K562 (cell line): ENCODE data around the gene RNASE4. TPM values are rescaled to one million over a fixed set of nuclear protein-coding genes. Genes with fewer than 3 reads are reported as not detected.

Source experiments
- EGR1 ChIP-seq: fragments of 450-650 bp; conservative IDR thresholded peaks from 2 replicates; pipeline ENCODE4 v1.6.1; 2017; ENCODE audit warnings: mild to moderate bottlenecking
- EZH2 ChIP-seq: IDR thresholded peaks from 2 replicates; pipeline ENCODE4 v1.6.1; 2012; ENCODE audit warnings: low read depth, mild to moderate bottlenecking, inconsistent platforms, low read length, borderline replicate concordance
- FIP1L1 ChIP-seq: fragments of 200-400 bp; formaldehyde crosslinking; IDR thresholded peaks from 2 replicates; pipeline ENCODE4 v1.6.1; 2018; ENCODE audit warnings: mild to moderate bottlenecking, low read depth, low read length; ENCODE audit not compliant: poor library complexity, severe bottlenecking
- FOXJ3 ChIP-seq: sonication (generic); formaldehyde crosslinking; IDR thresholded peaks from 2 replicates; pipeline ENCODE4 v1.4.0; 2020; ENCODE audit warnings: mild to moderate bottlenecking, missing genetic modification reagents
- HES1 ChIP-seq: fragments of 450-650 bp; IDR thresholded peaks from 2 replicates; pipeline ENCODE4 v1.6.1; 2016; ENCODE audit warnings: low read depth, mild to moderate bottlenecking, moderate library complexity
- HEY1 ChIP-seq: fragments of 250-450 bp; sonication (Bioruptor Pico); IDR thresholded peaks from 2 replicates; pipeline ENCODE4 v1.5.0; 2020; ENCODE audit warnings: mild to moderate bottlenecking, moderate library complexity, borderline replicate concordance
- HNRNPH1 ChIP-seq: fragments of 200-400 bp; formaldehyde crosslinking; optimal IDR thresholded peaks from 2 replicates; pipeline ENCODE3; 2017; ENCODE audit warnings: low read depth, mild to moderate bottlenecking, low read length, moderate library complexity
- ILK ChIP-seq: fragments of 450-650 bp; IDR thresholded peaks from 2 replicates; pipeline ENCODE4 v1.6.1; 2016; ENCODE audit warnings: missing genetic modification characterization, low read depth, mild to moderate bottlenecking, missing compliant biosample characterization, moderate library complexity, borderline replicate concordance
- KAT8 ChIP-seq: fragments of 450-650 bp; IDR thresholded peaks from 2 replicates; pipeline ENCODE4 v1.6.1; 2016; ENCODE audit warnings: low read depth, mild to moderate bottlenecking
- MEIS2 ChIP-seq: fragments of 450-650 bp; IDR thresholded peaks from 2 replicates; pipeline ENCODE4 v1.6.1; 2014; ENCODE audit warnings: mild to moderate bottlenecking; ENCODE audit not compliant: partially characterized antibody
- MYBL2 ChIP-seq, 2 experiments: fragments of 450-650 bp in 1 of 2; sonication (generic) in 1 of 2; formaldehyde crosslinking in 1 of 2; IDR thresholded peaks; 2 replicates each; pipeline versions ENCODE4 v1.6.1 to v1.8.1; 2017 to 2022; ENCODE audit warnings: borderline replicate concordance in 1 of 2, inconsistent platforms in 1 of 2, low read depth in 1 of 2, mild to moderate bottlenecking in 1 of 2, missing genetic modification reagents in 1 of 2, moderate library complexity in 1 of 2
- MYC ChIP-seq, 2 experiments: fragments of 250-450 bp in 1 of 2; sonication (Bioruptor Pico) in 1 of 2; IDR thresholded peaks; 2 replicates each; pipeline versions ENCODE4 v1.5.1 to v1.6.1; 2012 to 2021; ENCODE audit warnings: low read depth in 2 of 2, borderline replicate concordance in 1 of 2, improper control_type of control experiment in 1 of 2, low read length in 1 of 2, mild to moderate bottlenecking in 1 of 2, moderate library complexity in 1 of 2
- NRF1 ChIP-seq, 2 experiments: fragments of 450-650 bp; IDR thresholded peaks in 1 of 2; conservative IDR thresholded peaks in 1 of 2; 2 replicates each; pipeline ENCODE4 v1.6.1; 2014; ENCODE audit warnings: mild to moderate bottlenecking in 2 of 2
- POLR2G ChIP-seq: fragments of 200-400 bp; formaldehyde crosslinking; IDR thresholded peaks from 2 replicates; pipeline ENCODE4 v1.6.1; 2017; ENCODE audit warnings: low read depth, mild to moderate bottlenecking, antibody characterized with exemption, low read length, moderate library complexity
- POU5F1 ChIP-seq: fragments of 150-350 bp; IDR thresholded peaks from 2 replicates; pipeline ENCODE4 v1.6.1; 2014; ENCODE audit warnings: borderline replicate concordance, low read length, low read depth, mild to moderate bottlenecking; ENCODE audit not compliant: partially characterized antibody
- PRPF4 ChIP-seq: fragments of 200-400 bp; formaldehyde crosslinking; IDR thresholded peaks from one replicate; pipeline ENCODE4 v1.6.1; 2017; ENCODE audit warnings: low read length, low read depth, mild to moderate bottlenecking; ENCODE audit not compliant: insufficient read depth, poor library complexity, severe bottlenecking
- SNIP1 ChIP-seq: fragments of 450-650 bp; IDR thresholded peaks from 2 replicates; pipeline ENCODE4 v1.7.1; 2017; ENCODE audit warnings: low read depth, mild to moderate bottlenecking
- SNRNP70 ChIP-seq: fragments of 200-400 bp; formaldehyde crosslinking; optimal IDR thresholded peaks from 2 replicates; pipeline ENCODE3; 2017; ENCODE audit warnings: low read depth, low read length
- TFE3 ChIP-seq: fragments of 450-650 bp; formaldehyde crosslinking; IDR thresholded peaks from 2 replicates; pipeline ENCODE4 v1.4.0; 2020; ENCODE audit warnings: mild to moderate bottlenecking, mixed read lengths
- U2AF2 ChIP-seq: fragments of 200-400 bp; formaldehyde crosslinking; optimal IDR thresholded peaks from 2 replicates; pipeline ENCODE3; 2017; ENCODE audit warnings: low read depth, mild to moderate bottlenecking, low read length
- VEZF1 ChIP-seq: fragments of 200-800 bp; sonication (Bioruptor generic); IDR thresholded peaks from 2 replicates; pipeline ENCODE4 v1.6.1; 2017; ENCODE audit warnings: missing genetic modification characterization, missing compliant biosample characterization
- WHSC1 ChIP-seq: IDR thresholded peaks from one replicate; pipeline ENCODE4 v1.6.1; 2012; ENCODE audit warnings: low read length, control low read depth, inconsistent platforms
- ZFX ChIP-seq: sonication (generic); formaldehyde crosslinking; IDR thresholded peaks from 2 replicates; pipeline ENCODE4 v1.8.0; 2022; ENCODE audit warnings: mild to moderate bottlenecking, missing genetic modification reagents, moderate library complexity
- ZNF316 ChIP-seq: fragments of 450-650 bp; IDR thresholded peaks from 2 replicates; pipeline ENCODE4 v1.6.1; 2016
- ZNF57 ChIP-seq: fragments of 450-650 bp; formaldehyde crosslinking; IDR thresholded peaks from 2 replicates; pipeline ENCODE4 v1.4.0; 2020; ENCODE audit warnings: mild to moderate bottlenecking, moderate library complexity
- polyA plus RNA-seq, 8 experiments: library from polyadenylated mRNA; depleted of rRNA in 4 of 8; stranded (reverse) in 5 of 8; unstranded in 3 of 8; fragments of >200 nt; fragmentation: Nextera tagmentation in 2 of 8; fragmentation: Illumina TruSeq in 1 of 8; extraction: Ambion mirVana in 2 of 8; extraction: Trizol in 1 of 8; gene quantifications; 2 replicates each; pipeline versions ENCODE4 v1.2.1 to v1.2.3, GENCODE V29; 2011 to 2014; ENCODE audit warnings: inconsistent platforms in 1 of 8, missing spikeins in 1 of 8
- total RNA-seq, 7 experiments: library from RNA; depleted of rRNA in 6 of 7; stranded (reverse); fragments of >200 nt in 6 of 7; fragmentation: Illumina TruSeq in 2 of 7; extraction: Trizol in 2 of 7; gene quantifications; 2 replicates each; pipeline versions ENCODE4 v1.2.1 to v1.2.3, GENCODE V29; 2011 to 2021; ENCODE audit warnings: low replicate concordance in 1 of 7

RNASE4 gene
- total and polyA plus RNA-seq, 9 of the 15 experiments (the other 6 are each of a cell fraction or from before 2014, with no cell fraction given) = 0.09 to 0.22 (median 0.13) TPM; not detected in 2

- TF ChIP-seq POU5F1 (no peak), U2AF2 (no peak), PRPF4 (no peak), SNIP1 (no peak), MYBL2 (IDR thresholded peaks at IDR 0.05; ENCODE audit: low read depth) (no peak), MYBL2 (CRISPR knock-in tag; IDR thresholded peaks at IDR 0.05; ENCODE audit: borderline replicate concordance) (no peak), HEY1 (CRISPR knock-in tag) (no peak), MYC (IDR thresholded peaks at IDR 0.05; ENCODE audit: low read depth, low read length) (no peak), MYC (CRISPR knock-in tag; IDR thresholded peaks at IDR 0.05; ENCODE audit: borderline replicate concordance, low read depth) (no peak), HES1 (no peak), VEZF1 (CRISPR knock-in tag) (peak; percentile 33), EZH2 (no peak), HNRNPH1 (no peak), ZNF57 (CRISPR knock-in tag) (no peak), KAT8 (no peak), ZFX (CRISPR knock-in tag) (peak; percentile 65), SNRNP70 (no peak), ZNF316 (no peak), MEIS2 (no peak), ILK (no peak), NRF1 (conservative IDR thresholded peaks at IDR 0.05 in 1 of 2, IDR thresholded peaks at IDR 0.05 in 1 of 2) (peak; percentile 81 to 85), WHSC1 (no peak), FOXJ3 (CRISPR knock-in tag) (no peak), POLR2G (peak; percentile 79), FIP1L1 (no peak), EGR1 (no peak), TFE3 (CRISPR knock-in tag) (no peak)
These were observed 1.8 kb upstream of the RNASE4 start (continued) for GRCh38 chr14:20682435-20683124.
